Mesendoderm (in vitro differentiated cells): ENCODE results near the gene UGT1A9.
"Not testable (repeated sequence)": the region's sequence is repeated elsewhere in the genome, so short reads cannot be mapped to it uniquely, and the experiment has no call there.

ENCODE experiments used
- DNase-seq: peaks from one replicate; pipeline ENCODE4 v3.0.0; 2013
- H2AK5ac ChIP-seq: 2 replicates; pipeline ENCODE4 v1.6.1; 2013; ENCODE audit warnings: low read length, inconsistent platforms
- H2BK120ac ChIP-seq: 2 replicates; pipeline ENCODE4 v1.6.1; 2013; ENCODE audit warnings: low read depth, mild to moderate bottlenecking, low read length, moderate library complexity, mixed read lengths
- H2BK15ac ChIP-seq: replicated peaks from 2 replicates; pipeline ENCODE4 v1.6.1; 2013; ENCODE audit warnings: low read depth, mild to moderate bottlenecking, moderate library complexity
- H2BK5ac ChIP-seq: 2 replicates; pipeline ENCODE4 v1.6.1; 2013; ENCODE audit warnings: low read length, inconsistent platforms
- H3K18ac ChIP-seq: 2 replicates; pipeline ENCODE4 v1.6.1; 2013; ENCODE audit warnings: mild to moderate bottlenecking, low read length, mixed read lengths
- H3K23ac ChIP-seq: one replicate; pipeline ENCODE4 v1.6.1; 2013; ENCODE audit warnings: low read length
- H3K27ac ChIP-seq: 2 replicates; pipeline ENCODE4 v1.5.1; 2013; ENCODE audit warnings: low read depth, mild to moderate bottlenecking, inconsistent platforms, low read length, moderate library complexity
- H3K27me3 ChIP-seq: 2 replicates; pipeline ENCODE4 v1.6.1; 2013; ENCODE audit warnings: low read length, control low read depth, mild to moderate bottlenecking, inconsistent platforms; ENCODE audit not compliant: insufficient read depth, poor library complexity
- H3K36me3 ChIP-seq: 2 replicates; pipeline ENCODE4 v1.6.1; 2013; ENCODE audit warnings: low read length, inconsistent platforms; ENCODE audit not compliant: control insufficient read depth, insufficient read depth
- H3K4ac ChIP-seq: one replicate; pipeline ENCODE4 v1.6.1; 2013; ENCODE audit warnings: low read depth, mild to moderate bottlenecking, low read length, moderate library complexity
- H3K4me1 ChIP-seq: 2 replicates; pipeline ENCODE4 v1.6.1; 2013; ENCODE audit warnings: low read depth, low read length, inconsistent platforms; ENCODE audit not compliant: control insufficient read depth
- H3K4me2 ChIP-seq: 2 replicates; pipeline ENCODE4 v1.6.1; 2013; ENCODE audit warnings: low read length
- H3K4me3 ChIP-seq: 2 replicates; pipeline ENCODE4 v1.5.1; 2013; ENCODE audit warnings: mild to moderate bottlenecking, low read length
- H3K56ac ChIP-seq: one replicate; pipeline ENCODE4 v1.6.1; 2013; ENCODE audit warnings: low read length
- H3K79me1 ChIP-seq: 2 replicates; pipeline ENCODE4 v1.6.1; 2013; ENCODE audit warnings: low read length, inconsistent platforms
- H3K79me2 ChIP-seq: 2 replicates; pipeline ENCODE4 v1.6.1; 2013; ENCODE audit warnings: mild to moderate bottlenecking, low read length; ENCODE audit not compliant: control insufficient read depth, insufficient read depth
- H3K9ac ChIP-seq: 2 replicates; pipeline ENCODE4 v1.6.1; 2013; ENCODE audit warnings: low read length, inconsistent platforms
- H4K5ac ChIP-seq: one replicate; pipeline ENCODE4 v1.6.1; 2013; ENCODE audit warnings: low read length
- H4K8ac ChIP-seq: one replicate; pipeline ENCODE4 v1.6.1; 2013; ENCODE audit warnings: low read depth, mild to moderate bottlenecking, control low read depth, low read length, moderate library complexity
- WGBS: extraction: QIAGEN DNeasy Blood & Tissue Kit; methylation state at CpG from one replicate; pipeline ENCODE4 v1.1.7; 2013; ENCODE audit warnings: low lambda C conversion rate, missing lambda C conversion rate; ENCODE audit not compliant: insufficient coverage; ENCODE audit errors: extremely low coverage; 5-methylcytosine and 5-hydroxymethylcytosine counted together

Gene UGT1A9

GRCh38 chr2:233713262-233713615 is 41.5 kb downstream of the UGT1A9 start:
- Histone ChIP-seq H3K4me2 (no peak overlapping the region), H3K56ac (no peak overlapping the region), H4K8ac (no peak overlapping the region), H3K36me3 (no peaks in the 10 kb centered on the region), H3K27me3 (no peaks in the 10 kb centered on the region), H3K79me1 (no peaks in the 10 kb centered on the region), H3K23ac (no peak overlapping the region), H2BK5ac (no peak overlapping the region), H3K4me3 (no peak overlapping the region), H3K4me1 (no peaks in the 10 kb centered on the region), H2BK120ac (no peak overlapping the region), H3K4ac (no peak overlapping the region), H4K5ac (no peak overlapping the region), H3K9ac (no peak overlapping the region), H2AK5ac (no peak overlapping the region), H3K79me2 (no peaks in the 10 kb centered on the region), H3K18ac (no peak overlapping the region), H2BK15ac (no peak overlapping the region), H3K27ac (no peak overlapping the region)
- WGBS, result no CpG with 5 or more reads among the region's 7 CpGs
- DNase-seq, result no peak

- DNase-seq, result no peak
- no peak overlapping the region for H3K9ac ChIP-seq
Measured at GRCh38 chr2:233714121-233714520, 42.4 kb downstream of the UGT1A9 start.

GRCh38 chr2:233718552-233718951 is 46.9 kb downstream of the UGT1A9 start, which contains the start of gene UGT1A4:
Gene UGT1A4, plus strand, starts transcription at chr2:233718736. Its CDS starts 85 bp downstream, at chr2:233718821.
- no peak within 1 kb of the TSS for H3K18ac ChIP-seq
- H3K56ac ChIP-seq, result no peak within 1 kb of the TSS
- H3K36me3 ChIP-seq, result no peaks in the 10 kb centered on the region
- H3K4me3 ChIP-seq, result no peak within 1 kb of the TSS
- no peaks in the 10 kb centered on the region for H3K79me2 ChIP-seq
- H4K5ac ChIP-seq, result no peak within 1 kb of the TSS
- H3K79me1 ChIP-seq, result no peaks in the 10 kb centered on the region
- DNase-seq, result no peak
- no peak within 1 kb of the TSS for H3K9ac ChIP-seq
- H3K27me3 ChIP-seq, result no peaks in the 10 kb centered on the region
- H3K4ac ChIP-seq, result no peak within 1 kb of the TSS
- no peak within 1 kb of the TSS for H4K8ac ChIP-seq
- no peak within 1 kb of the TSS for H2AK5ac ChIP-seq
- H3K27ac ChIP-seq, result no peak within 1 kb of the TSS
- no peak within 1 kb of the TSS for H3K4me2 ChIP-seq
- H3K23ac ChIP-seq, result no peak within 1 kb of the TSS
- WGBS, result no CpG with 5 or more reads among the region's 7 CpGs
- no peak within 1 kb of the TSS for H2BK5ac ChIP-seq
- H3K4me1 ChIP-seq, result no peaks in the 10 kb centered on the region
- H2BK120ac ChIP-seq, result no peak within 1 kb of the TSS
- H2BK15ac ChIP-seq, result no peak within 1 kb of the TSS

More at GRCh38 chr2:233714121-233714520, 42.4 kb downstream of the UGT1A9 start:
- no peaks in the 10 kb centered on the region for H3K36me3 ChIP-seq
- no peaks in the 10 kb centered on the region for H3K4me1 ChIP-seq
- no peaks in the 10 kb centered on the region for H3K79me2 ChIP-seq
- H4K5ac ChIP-seq, result no peak overlapping the region
- no peak overlapping the region for H3K18ac ChIP-seq
- no peaks in the 10 kb centered on the region for H3K27me3 ChIP-seq
- WGBS, result no CpG with 5 or more reads among the region's 2 CpGs
- H2BK15ac ChIP-seq, result no peak overlapping the region
- no peak overlapping the region for H4K8ac ChIP-seq
- no peak overlapping the region for H3K56ac ChIP-seq
- H3K4me2 ChIP-seq, result no peak overlapping the region
- H3K27ac ChIP-seq, result no peak overlapping the region
- H2BK120ac ChIP-seq, result no peak overlapping the region
- no peak overlapping the region for H3K4me3 ChIP-seq
- H3K23ac ChIP-seq, result no peak overlapping the region
- no peaks in the 10 kb centered on the region for H3K79me1 ChIP-seq
- no peak overlapping the region for H2BK5ac ChIP-seq
- H2AK5ac ChIP-seq, result no peak overlapping the region
- no peak overlapping the region for H3K4ac ChIP-seq

- Histone ChIP-seq H3K4me1 (no peaks in the 10 kb centered on the region), H2AK5ac (no peak within 1 kb of the TSS), H4K8ac (no peak within 1 kb of the TSS), H2BK5ac (no peak within 1 kb of the TSS), H3K27ac (no peak within 1 kb of the TSS), H3K4me3 (no peak within 1 kb of the TSS), H3K9ac (no peak within 1 kb of the TSS), H3K56ac (no peak within 1 kb of the TSS), H2BK120ac (no peak within 1 kb of the TSS), H4K5ac (no peak within 1 kb of the TSS), H3K79me2 (no peaks in the 10 kb centered on the region), H3K36me3 (no peaks in the 10 kb centered on the region), H3K4ac (no peak within 1 kb of the TSS), H3K23ac (no peak within 1 kb of the TSS), H3K18ac (no peak within 1 kb of the TSS), H3K27me3 (no peaks in the 10 kb centered on the region), H3K79me1 (no peaks in the 10 kb centered on the region), H3K4me2 (no peak within 1 kb of the TSS), H2BK15ac (no peak within 1 kb of the TSS)
- WGBS, result no CpG with 5 or more reads among the region's 8 CpGs
- no peak for DNase-seq
Measured at GRCh38 chr2:233728723-233729301, 57.1 kb downstream of the UGT1A9 start, which contains the start of gene UGT1A3. Gene UGT1A3, plus strand, starts transcription at chr2:233729042. Its CDS starts 85 bp downstream, at chr2:233729127.

- H3K4ac ChIP-seq, H4K8ac ChIP-seq, H3K4me3 ChIP-seq, H3K79me1 ChIP-seq, H3K27ac ChIP-seq, H2BK5ac ChIP-seq, DNase-seq, H3K9ac ChIP-seq, H3K79me2 ChIP-seq, H3K56ac ChIP-seq, H3K18ac ChIP-seq, H3K4me2 ChIP-seq, H4K5ac ChIP-seq, H2BK120ac ChIP-seq, H3K4me1 ChIP-seq, H3K27me3 ChIP-seq, H3K36me3 ChIP-seq, H3K23ac ChIP-seq, H2AK5ac ChIP-seq, H2BK15ac ChIP-seq: not testable (repeated sequence)
- no CpG with 5 or more reads among the region's 14 CpGs for WGBS
Measured at GRCh38 chr2:233736868-233737653, 65.4 kb downstream of the UGT1A9 start.
